Activated CD8-positive, alpha-beta T cell treated with anti-CD3 and anti-CD28 coated beads, Interleukin-2, amount 10 ng/mL, durations not matched to agents 7 days and 5 days (primary cell): ENCODE data around the gene ARX. TPM values are rescaled to one million over a fixed set of nuclear protein-coding genes. Genes with fewer than 3 reads are reported as not detected.

Experiments
- ATAC-seq: fragments of 150-1000 bp; cut with Tn5 transposase; one replicate; pipeline ENCODE4 v1.10.0; 2021; ENCODE audit warnings: moderate library complexity
- CTCF ChIA-PET: fragments of 350-600 bp; sonication (Branson Sonifier 250); formaldehyde crosslinking; loops from one replicate; lab custom pipeline; 2021; ENCODE audit warnings: antibody characterized with exemption; lab: Charles Lee
- POLR2A ChIA-PET: fragments of 350-600 bp; sonication (Branson Sonifier 250); formaldehyde crosslinking; loops from one replicate; lab custom pipeline; 2021; ENCODE audit warnings: antibody characterized with exemption; lab: Charles Lee
- DNase-seq: peaks from one replicate; pipeline ENCODE4 v3.0.0-alpha.2; 2020
- H3K27ac Mint-ChIP-seq: one replicate; pipeline ENCODE4 v1.8.0; 2021; ENCODE audit warnings: mild to moderate bottlenecking, mixed read lengths
- H3K27me3 Mint-ChIP-seq: one replicate; pipeline ENCODE4 v1.8.0; 2021; ENCODE audit warnings: low read depth, mixed read lengths
- H3K36me3 Mint-ChIP-seq: one replicate; pipeline ENCODE4 v1.8.0; 2021; ENCODE audit warnings: low read depth, mixed read lengths
- H3K4me1 Mint-ChIP-seq: one replicate; pipeline ENCODE4 v1.8.0; 2021; ENCODE audit warnings: low read depth, mixed read lengths
- H3K4me3 Mint-ChIP-seq: one replicate; pipeline ENCODE4 v1.8.0; 2021; ENCODE audit warnings: mild to moderate bottlenecking, mixed read lengths
- H3K9me3 Mint-ChIP-seq: one replicate; pipeline ENCODE4 v1.8.0; 2022; ENCODE audit warnings: mixed read lengths; ENCODE audit not compliant: insufficient read depth
- total RNA-seq, 2 experiments: library from RNA; stranded (reverse); gene quantifications; one replicate each; pipeline ENCODE4 v1.2.3, GENCODE V29; 2021

ARX gene
- total RNA-seq = not detected

DNA sequence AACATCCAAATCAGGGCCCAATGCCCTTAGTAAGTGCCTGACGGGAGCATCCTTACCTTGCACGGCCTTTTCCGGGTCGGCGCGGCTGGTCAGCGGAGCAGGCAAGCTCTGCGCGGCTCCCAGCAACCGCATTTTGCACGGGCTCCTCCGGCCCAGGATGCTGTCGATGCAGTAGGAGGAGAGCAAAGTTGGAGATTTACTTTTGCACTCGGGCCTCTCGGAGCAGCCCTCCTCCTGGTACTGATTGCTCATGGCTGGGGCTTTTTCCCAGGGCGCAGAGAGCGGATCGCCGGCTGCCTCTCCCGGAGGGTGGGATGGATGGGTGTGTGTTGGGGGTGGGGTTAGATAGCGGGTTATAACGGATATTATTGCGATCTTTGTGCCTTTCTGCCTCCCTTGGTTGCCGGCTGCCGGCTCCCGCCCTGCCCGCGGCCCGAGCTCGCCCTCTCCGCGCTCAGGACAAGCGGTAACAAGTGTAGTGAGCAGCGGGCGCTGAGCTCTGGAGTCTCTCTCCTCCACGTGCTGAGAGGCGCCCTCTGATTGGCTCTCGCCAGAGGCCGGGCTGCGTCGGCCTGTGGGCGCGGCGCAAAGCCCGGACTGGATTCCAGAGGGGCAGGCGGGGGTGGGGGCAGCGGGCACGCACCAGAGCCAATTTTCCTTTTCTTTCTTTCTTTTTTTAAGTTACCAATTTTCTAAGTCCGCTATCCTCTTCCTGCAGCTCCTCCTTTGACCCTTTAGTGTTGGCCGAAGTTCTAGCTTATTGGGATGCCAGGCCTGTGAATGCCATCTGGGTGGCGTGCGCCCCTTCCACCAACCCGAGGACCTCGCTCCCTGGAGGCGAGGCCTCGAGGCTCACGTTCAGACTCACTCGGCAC is at the start of gene ARX:
ARX (minus strand) TSS at position 480 of the 875 bp plus-strand sequence; CDS start at position 252, 228 bp downstream.
- peaks cover 62% of the 10 kb centered on the region for H3K27me3 Mint-ChIP-seq
- no peak within 1 kb of the TSS for H3K27ac Mint-ChIP-seq
- ChIA-PET CTCF (interaction anchor here (1.0 kb wide), 1 partner anchor 129 kb away, joined by 3 read pairs; no protein-coding TSS in a partner anchor), POLR2A (no interaction called here)
- H3K4me1 Mint-ChIP-seq = peaks cover 12% of the 10 kb centered on the region
- DNase-seq (peak; percentile 36), ATAC-seq (peak; percentile 58)
- H3K9me3 Mint-ChIP-seq = no peaks in the 10 kb centered on the region
- no peaks in the 10 kb centered on the region for H3K36me3 Mint-ChIP-seq
- no peak within 1 kb of the TSS for H3K4me3 Mint-ChIP-seq

DNA sequence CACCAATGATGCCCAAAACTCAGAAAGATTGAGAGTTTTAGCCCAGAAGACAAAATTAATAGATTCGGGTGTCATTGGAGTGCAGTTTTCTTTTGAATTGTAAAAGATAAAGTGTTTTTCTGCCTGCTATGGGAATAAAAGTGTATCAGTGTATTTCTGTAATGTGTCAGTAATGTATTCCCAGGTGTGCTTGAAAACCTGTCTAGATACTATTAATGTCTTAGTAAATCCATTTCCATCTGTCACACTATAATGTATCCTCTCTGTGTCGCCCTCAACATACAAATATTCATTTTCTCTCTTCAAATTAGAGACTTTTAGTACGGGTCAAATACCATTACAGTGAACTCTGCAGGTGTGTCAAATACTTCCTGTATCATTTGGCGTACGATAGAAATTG is 43.5 kb upstream of the ARX start:
- no peak overlapping the region for H3K4me3 Mint-ChIP-seq
- POLR2A ChIA-PET = no interaction called here
- no peaks in the 10 kb centered on the region for H3K9me3 Mint-ChIP-seq
- H3K27me3 Mint-ChIP-seq = no peaks in the 10 kb centered on the region
- no peak overlapping the region for H3K27ac Mint-ChIP-seq
- DNase-seq = no peak
- no peaks in the 10 kb centered on the region for H3K4me1 Mint-ChIP-seq
- H3K36me3 Mint-ChIP-seq = no peaks in the 10 kb centered on the region
- CTCF ChIA-PET = no interaction called here
- ATAC-seq = no peak

DNA sequence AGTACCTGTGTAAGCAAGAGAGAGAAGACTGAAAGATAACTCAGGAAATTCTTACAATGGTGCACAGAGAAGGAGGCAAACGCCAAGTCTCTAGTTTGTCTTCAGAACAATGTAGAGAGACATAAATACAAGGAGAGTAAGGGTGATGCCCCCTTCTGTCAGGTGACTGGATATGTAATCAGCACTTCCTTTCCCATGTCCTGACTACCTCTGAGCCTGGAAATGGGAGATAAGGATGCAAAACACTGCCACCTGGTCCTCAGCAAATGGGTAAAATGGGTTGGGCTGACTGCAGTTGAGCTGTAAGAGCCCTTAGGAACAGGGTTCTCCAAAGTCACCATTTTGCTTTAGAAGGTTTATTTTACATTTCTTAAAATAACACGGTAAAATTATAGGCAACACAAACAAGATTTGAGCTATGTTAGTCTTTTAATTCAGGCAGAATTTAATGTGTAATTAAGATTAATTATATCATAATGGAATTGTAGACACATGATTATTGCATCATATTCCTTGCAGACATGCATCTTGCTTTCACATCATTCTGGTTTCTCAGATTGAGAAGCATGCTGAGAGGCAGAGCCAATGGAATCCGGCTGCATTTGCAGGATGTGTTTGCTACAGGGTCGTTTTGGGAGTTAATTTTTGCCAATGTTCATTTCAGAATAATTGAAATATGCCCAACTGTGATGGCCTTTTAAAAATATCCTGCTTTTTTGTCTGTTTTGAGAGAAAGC is 37.2 kb upstream of the ARX start:
- H3K27me3 Mint-ChIP-seq = peaks cover 2% of the 10 kb centered on the region
- no peaks in the 10 kb centered on the region for H3K36me3 Mint-ChIP-seq
- H3K9me3 Mint-ChIP-seq = no peaks in the 10 kb centered on the region
- ChIA-PET POLR2A (no interaction called here), CTCF (no interaction called here)
- H3K4me3 Mint-ChIP-seq = no peak overlapping the region
- ATAC-seq (no peak), DNase-seq (no peak)
- H3K4me1 Mint-ChIP-seq = peaks cover 8% of the 10 kb centered on the region
- H3K27ac Mint-ChIP-seq = no peak overlapping the region

DNA sequence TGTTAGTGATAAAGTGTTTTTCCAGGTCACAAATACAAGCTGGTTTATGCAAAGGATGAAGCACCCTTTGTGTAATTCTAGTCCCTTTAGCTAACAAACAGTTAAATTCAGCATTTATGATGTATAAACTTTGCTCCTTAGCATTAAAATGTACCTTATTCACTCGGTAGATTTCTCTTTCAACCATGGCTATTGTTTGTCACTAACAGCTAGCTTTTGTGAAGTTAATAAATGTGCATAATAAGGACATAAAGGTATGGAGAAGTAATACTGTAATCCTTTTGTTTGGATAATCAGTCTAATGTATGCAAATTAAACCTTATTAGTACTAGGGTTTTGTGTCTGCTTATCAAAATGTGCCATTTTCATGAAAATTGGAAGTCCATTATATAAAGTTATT is 34.2 kb upstream of the ARX start:
- H3K9me3 Mint-ChIP-seq = no peaks in the 10 kb centered on the region
- H3K27ac Mint-ChIP-seq = no peak overlapping the region
- H3K4me3 Mint-ChIP-seq = no peak overlapping the region
- no peaks in the 10 kb centered on the region for H3K36me3 Mint-ChIP-seq
- DNase-seq = no peak
- ChIA-PET CTCF (no interaction called here), POLR2A (no interaction called here)
- H3K4me1 Mint-ChIP-seq = peaks cover 8% of the 10 kb centered on the region
- ATAC-seq = no peak
- H3K27me3 Mint-ChIP-seq = peaks cover 2% of the 10 kb centered on the region

- Mint-ChIP-seq H3K36me3 (no peaks in the 10 kb centered on the region), H3K4me1 (peaks cover 8% of the 10 kb centered on the region), H3K4me3 (no peak overlapping the region), H3K9me3 (no peaks in the 10 kb centered on the region), H3K27ac (no peak overlapping the region), H3K27me3 (peaks cover 2% of the 10 kb centered on the region)
- ATAC-seq (no peak), DNase-seq (no peak)
- POLR2A ChIA-PET = no interaction called here
- CTCF ChIA-PET = no interaction called here
These were observed 33.6 kb upstream of the ARX start for GRCh38 chrX:25049357-25049756.

- Mint-ChIP-seq H3K4me3 (no peak overlapping the region), H3K9me3 (no peaks in the 10 kb centered on the region), H3K27me3 (peaks cover 2% of the 10 kb centered on the region), H3K4me1 (peaks cover 8% of the 10 kb centered on the region), H3K36me3 (no peaks in the 10 kb centered on the region), H3K27ac (no peak overlapping the region)
- DNase-seq = no peak
- POLR2A ChIA-PET = no interaction called here
- CTCF ChIA-PET = no interaction called here
- ATAC-seq = no peak
These were observed 32.4 kb upstream of the ARX start for GRCh38 chrX:25048178-25048577.

GRCh38 chrX:25043192-25043591 is 27.4 kb upstream of the ARX start:
- no peak for ATAC-seq
- Mint-ChIP-seq H3K4me1 (no peaks in the 10 kb centered on the region), H3K36me3 (no peaks in the 10 kb centered on the region), H3K27ac (no peak overlapping the region), H3K9me3 (no peaks in the 10 kb centered on the region), H3K27me3 (no peaks in the 10 kb centered on the region), H3K4me3 (no peak overlapping the region)
- POLR2A ChIA-PET = no interaction called here
- CTCF ChIA-PET = no interaction called here
- DNase-seq = no peak

GRCh38 chrX:25039036-25039435 is 23.3 kb upstream of the ARX start:
- DNase-seq (no peak), ATAC-seq (no peak)
- H3K9me3 Mint-ChIP-seq = no peaks in the 10 kb centered on the region
- no peaks in the 10 kb centered on the region for H3K36me3 Mint-ChIP-seq
- CTCF ChIA-PET = no interaction called here
- H3K4me1 Mint-ChIP-seq = no peaks in the 10 kb centered on the region
- no peak overlapping the region for H3K27ac Mint-ChIP-seq
- peaks cover 4% of the 10 kb centered on the region for H3K27me3 Mint-ChIP-seq
- POLR2A ChIA-PET = no interaction called here
- H3K4me3 Mint-ChIP-seq = no peak overlapping the region

DNA sequence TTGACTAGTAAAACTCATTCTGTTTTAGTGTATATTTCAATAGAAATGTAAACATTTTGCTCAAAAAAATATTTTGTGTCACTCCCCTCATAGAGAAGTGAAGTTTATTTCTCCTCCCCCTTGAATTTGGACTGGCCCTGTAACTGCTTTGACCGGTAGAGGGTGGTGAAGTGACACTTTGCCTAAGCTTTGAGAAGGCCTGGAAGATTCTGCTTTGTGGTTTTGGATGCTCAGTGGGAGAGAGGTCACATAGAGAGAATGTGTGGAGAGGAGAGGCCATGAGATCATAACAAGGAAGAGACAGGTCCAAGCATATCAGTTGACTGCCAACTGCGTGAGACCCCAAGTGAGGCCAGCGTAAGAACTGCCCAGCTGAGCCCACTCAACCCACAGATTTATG is 19.1 kb upstream of the ARX start:
- H3K4me1 Mint-ChIP-seq = no peaks in the 10 kb centered on the region
- peaks cover 4% of the 10 kb centered on the region for H3K27me3 Mint-ChIP-seq
- no peak for ATAC-seq
- no peak overlapping the region for H3K4me3 Mint-ChIP-seq
- no peak overlapping the region for H3K27ac Mint-ChIP-seq
- no peaks in the 10 kb centered on the region for H3K36me3 Mint-ChIP-seq
- ChIA-PET POLR2A (no interaction called here), CTCF (no interaction called here)
- DNase-seq = no peak
- H3K9me3 Mint-ChIP-seq = no peaks in the 10 kb centered on the region

- ChIA-PET POLR2A (no interaction called here), CTCF (no interaction called here)
- no peaks in the 10 kb centered on the region for H3K36me3 Mint-ChIP-seq
- H3K9me3 Mint-ChIP-seq = no peaks in the 10 kb centered on the region
- H3K27ac Mint-ChIP-seq = no peak overlapping the region
- no peak overlapping the region for H3K4me3 Mint-ChIP-seq
- peaks cover 16% of the 10 kb centered on the region for H3K27me3 Mint-ChIP-seq
- ATAC-seq (no peak), DNase-seq (no peak)
- no peaks in the 10 kb centered on the region for H3K4me1 Mint-ChIP-seq
These were observed 13.6 kb upstream of the ARX start for GRCh38 chrX:25029288-25029825.

GRCh38 chrX:25028726-25029125 is 13.0 kb upstream of the ARX start:
- Mint-ChIP-seq H3K4me1 (no peaks in the 10 kb centered on the region), H3K36me3 (no peaks in the 10 kb centered on the region), H3K9me3 (no peaks in the 10 kb centered on the region), H3K4me3 (no peak overlapping the region), H3K27me3 (peaks cover 22% of the 10 kb centered on the region), H3K27ac (no peak overlapping the region)
- ATAC-seq = no peak
- ChIA-PET CTCF (no interaction called here), POLR2A (no interaction called here)
- DNase-seq = no peak

DNA sequence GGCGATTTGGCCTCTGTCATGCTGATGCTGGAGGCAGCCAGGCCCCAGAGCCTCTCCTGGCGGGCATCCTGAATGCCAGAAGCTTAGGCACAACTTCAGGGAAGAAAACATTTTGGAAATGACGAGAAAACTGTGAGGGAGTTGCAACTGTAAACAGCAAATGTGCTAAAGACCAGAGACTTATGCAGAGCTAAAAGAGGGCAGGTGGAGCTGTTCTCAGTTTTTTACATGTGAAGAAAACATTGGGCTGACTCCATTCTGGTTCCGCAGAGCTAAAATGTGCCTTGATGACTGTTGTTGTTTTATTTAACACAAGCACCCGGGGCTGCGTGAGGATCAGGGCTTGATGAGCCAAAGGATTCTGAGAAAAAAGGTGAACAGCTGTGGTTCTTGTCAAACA is 10.8 kb upstream of the ARX start:
- Mint-ChIP-seq H3K27ac (no peak overlapping the region), H3K9me3 (no peaks in the 10 kb centered on the region), H3K4me3 (no peak overlapping the region), H3K27me3 (peaks cover 40% of the 10 kb centered on the region), H3K36me3 (no peaks in the 10 kb centered on the region), H3K4me1 (peaks cover 6% of the 10 kb centered on the region)
- no peak for DNase-seq
- ATAC-seq = no peak
- POLR2A ChIA-PET = no interaction called here
- CTCF ChIA-PET = interaction anchor here (1.1 kb wide), 1 partner anchor 188 kb away, joined by 3 read pairs; no protein-coding TSS in a partner anchor
